ENCODE measurements around the gene PLEK2.

DNA sequence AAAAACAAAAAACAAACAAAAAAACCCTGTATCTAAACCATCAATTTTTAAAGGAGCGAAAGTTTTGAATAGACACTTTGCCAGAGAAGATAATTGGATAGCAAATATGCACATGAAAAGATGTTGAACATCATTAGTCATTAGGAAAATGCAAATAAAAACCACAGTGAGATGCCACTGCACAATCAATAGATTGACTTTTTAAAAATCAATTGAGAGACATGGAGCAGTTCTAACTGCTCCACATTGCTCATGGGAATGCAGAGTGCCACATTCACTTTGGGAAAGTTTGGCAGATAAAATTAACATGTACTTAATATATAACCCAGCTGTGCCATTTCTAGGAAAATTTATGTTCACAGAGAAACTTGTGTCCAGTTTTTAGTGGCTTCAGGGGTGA is 39.1 kb downstream of the PLEK2 start:
- TF ChIP-seq, protein P1, sequence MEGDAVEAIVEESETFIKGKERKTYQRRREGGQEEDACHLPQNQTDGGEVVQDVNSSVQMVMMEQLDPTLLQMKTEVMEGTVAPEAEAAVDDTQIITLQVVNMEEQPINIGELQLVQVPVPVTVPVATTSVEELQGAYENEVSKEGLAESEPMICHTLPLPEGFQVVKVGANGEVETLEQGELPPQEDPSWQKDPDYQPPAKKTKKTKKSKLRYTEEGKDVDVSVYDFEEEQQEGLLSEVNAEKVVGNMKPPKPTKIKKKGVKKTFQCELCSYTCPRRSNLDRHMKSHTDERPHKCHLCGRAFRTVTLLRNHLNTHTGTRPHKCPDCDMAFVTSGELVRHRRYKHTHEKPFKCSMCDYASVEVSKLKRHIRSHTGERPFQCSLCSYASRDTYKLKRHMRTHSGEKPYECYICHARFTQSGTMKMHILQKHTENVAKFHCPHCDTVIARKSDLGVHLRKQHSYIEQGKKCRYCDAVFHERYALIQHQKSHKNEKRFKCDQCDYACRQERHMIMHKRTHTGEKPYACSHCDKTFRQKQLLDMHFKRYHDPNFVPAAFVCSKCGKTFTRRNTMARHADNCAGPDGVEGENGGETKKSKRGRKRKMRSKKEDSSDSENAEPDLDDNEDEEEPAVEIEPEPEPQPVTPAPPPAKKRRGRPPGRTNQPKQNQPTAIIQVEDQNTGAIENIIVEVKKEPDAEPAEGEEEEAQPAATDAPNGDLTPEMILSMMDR (IDR thresholded peaks at IDR 0.05): no peak
- TF ChIP-seq POLR2A (IDR thresholded peaks at IDR 0.05): no peak
- TF ChIP-seq EP300 (IDR thresholded peaks at IDR 0.05): no peak

Data from upper lobe of left lung (tissue), 4 donors.